Measurements from ENCODE around the gene FOXL3.

GRCh38 chr7:253581-254336 lies 36.2 kb upstream of the FOXL3 start:
- TF ChIP-seq HDAC2 (IDR thresholded peaks at IDR 0.05) = no peak
- no peak for TF ChIP-seq CTCF (IDR thresholded peaks at IDR 0.05)
- no peak for TF ChIP-seq POLR2A (IDR thresholded peaks at IDR 0.05; ENCODE audit: low read length)
- no peak for TF ChIP-seq PBX3 (IDR thresholded peaks at IDR 0.05)
- TF ChIP-seq PHF8 (IDR thresholded peaks at IDR 0.05; ENCODE audit: borderline replicate concordance, low read depth) = no peak
- TF ChIP-seq CHD4 (IDR thresholded peaks at IDR 0.05; ENCODE audit: borderline replicate concordance) = no peak
- no peak for TF ChIP-seq ESRRA (IDR thresholded peaks at IDR 0.05; ENCODE audit: borderline replicate concordance, low read length)
- TF ChIP-seq REST (IDR thresholded peaks at IDR 0.05) = no peak
- TF ChIP-seq MYC (IDR thresholded peaks at IDR 0.05; ENCODE audit: borderline replicate concordance, low read length) = no peak
- no peak for TF ChIP-seq ZFP36 (IDR thresholded peaks at IDR 0.05; ENCODE audit: borderline replicate concordance, partially characterized antibody)
- no peak for TF ChIP-seq ZNF302 (CRISPR knock-in tag; IDR thresholded peaks at IDR 0.05)
- no peak for TF ChIP-seq CHD2 (IDR thresholded peaks at IDR 0.05; ENCODE audit: low read length, partially characterized antibody)

Data from A549 (cell line).